Immature natural killer cell (primary cell): ENCODE data around the gene CALY. TPM values are rescaled to one million over a fixed set of nuclear protein-coding genes. Genes with fewer than 3 reads are reported as not detected.
"Not testable (repeated sequence)": the region's sequence is repeated elsewhere in the genome, so short reads cannot be mapped to it uniquely, and the experiment has no call there.

Experiments
- DNase-seq, 3 donors: peaks; one replicate each; pipeline ENCODE4 v3.0.0; 2022; ENCODE audit warnings: mixed read lengths in 1 of 3
- H3K27ac Mint-ChIP-seq, 6 donors: one replicate each; pipeline ENCODE4 v1.8.0; 2020; ENCODE audit warnings: mixed read lengths in 6 of 6, mild to moderate bottlenecking in 5 of 6, inconsistent platforms in 4 of 6, moderate library complexity in 3 of 6
- H3K27me3 Mint-ChIP-seq, 3 donors: one replicate each; pipeline ENCODE4 v1.8.0; 2020 to 2021; ENCODE audit warnings: low read depth in 3 of 3, mild to moderate bottlenecking in 3 of 3, mixed read lengths in 3 of 3, moderate library complexity in 3 of 3, inconsistent platforms in 1 of 3
- H3K36me3 Mint-ChIP-seq, 3 donors: one replicate each; pipeline ENCODE4 v1.8.0; 2020; ENCODE audit warnings: mixed read lengths in 3 of 3, inconsistent platforms in 2 of 3, mild to moderate bottlenecking in 2 of 3
- H3K4me1 Mint-ChIP-seq, 2 donors: one replicate each; pipeline ENCODE4 v1.8.0; 2020; ENCODE audit warnings: inconsistent platforms in 2 of 2, mild to moderate bottlenecking in 2 of 2, mixed read lengths in 2 of 2, moderate library complexity in 1 of 2
- H3K4me3 Mint-ChIP-seq, 5 donors: one replicate each; pipeline ENCODE4 v1.8.0; 2020; ENCODE audit warnings: mild to moderate bottlenecking in 5 of 5, mixed read lengths in 5 of 5, inconsistent platforms in 3 of 5, moderate library complexity in 3 of 5
- H3K9me3 Mint-ChIP-seq, 6 donors: one replicate each; pipeline ENCODE4 v1.8.0; 2020; ENCODE audit warnings: mild to moderate bottlenecking in 6 of 6, mixed read lengths in 6 of 6, inconsistent platforms in 4 of 6, moderate library complexity in 3 of 6
- polyA plus RNA-seq, 3 donors: library from polyadenylated mRNA; unstranded; fragments of 300-500 nt; fragmentation: Illumina TruSeq; gene quantifications; one replicate each; pipeline ENCODE4 v1.2.3, GENCODE V29; 2021

Gene CALY
- polyA plus RNA-seq, 3 donors from 2014 or later: not detected

DNA sequence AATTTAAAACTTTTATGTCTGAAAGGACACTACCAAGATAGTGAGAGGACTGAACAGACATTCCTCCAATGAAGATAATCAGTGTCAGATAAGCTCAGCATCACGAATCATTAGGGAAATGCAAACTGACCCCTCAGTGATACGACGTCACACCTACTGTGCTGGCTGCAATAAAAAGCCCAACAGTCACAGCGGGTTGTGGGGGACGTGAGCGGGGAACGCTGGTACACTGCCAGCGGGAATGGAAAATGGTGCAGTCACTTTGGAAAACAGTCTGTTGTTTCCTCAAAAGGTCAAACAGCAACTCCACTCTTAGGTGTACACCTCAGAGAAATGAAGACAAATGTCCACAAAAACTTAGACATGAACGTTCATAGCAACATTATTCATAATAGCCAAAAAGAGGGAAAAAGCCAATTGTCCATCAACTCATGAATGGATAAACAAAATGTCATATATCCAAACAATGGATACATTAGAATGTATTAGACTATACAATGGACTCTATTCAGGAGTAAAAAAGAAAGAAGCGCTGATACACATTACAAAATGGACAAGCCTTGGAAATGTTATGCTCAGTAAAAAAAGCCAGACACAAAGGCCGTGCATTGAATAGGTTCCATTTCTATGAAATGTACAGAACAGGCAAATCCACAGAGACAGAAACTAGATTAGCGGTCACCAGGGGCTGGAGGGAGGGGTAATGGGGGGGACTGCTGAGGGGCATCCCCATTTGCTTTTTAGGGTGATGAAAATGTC, 38.8 kb upstream of the CALY start:
- no peak for DNase-seq
- Mint-ChIP-seq H3K4me1 (peaks cover 7 to 16% of the 10 kb centered on the region in 2 donors), H3K36me3 (no peaks in the 10 kb centered on the region), H3K4me3 (peak overlapping the region; percentile 0 to 69 (median 47)), H3K27ac (no peak overlapping the region), H3K27me3 (peaks cover 0 to 2% (median 0%) of the 10 kb centered on the region in 3 donors), H3K9me3 (no peaks in the 10 kb centered on the region)

DNA sequence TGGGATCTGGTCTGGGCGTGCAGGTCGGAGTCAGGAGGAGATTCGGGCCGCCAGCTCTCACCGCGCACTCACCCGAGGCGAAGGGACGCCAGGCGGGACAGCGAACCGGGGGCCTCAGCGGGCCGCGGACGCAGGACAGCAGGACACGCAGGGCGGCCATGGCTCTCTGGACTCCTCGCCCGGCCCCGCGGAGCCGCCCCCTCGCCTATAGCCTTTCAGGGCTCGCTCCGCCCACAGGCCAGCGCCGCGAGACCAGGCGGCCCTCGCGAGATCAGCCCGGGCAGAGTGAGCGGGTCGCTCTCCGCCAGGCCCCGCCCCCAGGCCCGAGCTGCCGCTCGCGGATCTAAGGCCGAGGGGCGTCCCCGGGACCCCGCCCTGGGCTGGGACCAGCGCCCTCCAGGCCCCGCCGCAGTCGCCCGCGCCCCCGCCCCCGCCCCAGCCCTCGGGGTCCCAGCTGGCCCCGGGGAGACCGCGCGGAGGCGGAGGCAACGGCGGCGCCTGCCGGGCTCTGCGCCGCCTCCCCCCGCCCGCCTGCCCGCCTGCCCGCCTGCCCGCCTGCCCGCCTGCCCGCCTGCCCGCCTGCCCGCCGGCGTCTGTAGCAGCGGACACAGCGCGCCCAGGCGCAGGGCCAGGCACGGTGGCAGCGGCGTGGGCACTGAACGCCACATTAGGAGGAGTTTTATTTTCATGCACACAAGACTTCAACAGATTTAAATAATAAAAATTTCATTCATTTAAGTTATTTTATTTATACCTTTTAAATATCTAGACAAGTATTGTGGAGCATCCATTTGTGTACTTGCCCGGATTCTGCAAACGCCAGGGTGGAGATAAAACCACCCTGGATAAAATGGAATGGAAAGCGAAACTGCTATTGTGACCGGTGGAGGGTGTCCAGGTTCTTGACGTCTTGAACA, 36.7 kb upstream of the CALY start, which contains the start of gene ECHS1:
TSS of gene ECHS1 (minus strand) at position 181 of the 917 bp plus-strand sequence. CDS start at position 160, 21 bp downstream.
- Mint-ChIP-seq H3K4me3 (peak within 1 kb of the TSS; percentile 78 to 89 (median 86)), H3K4me1 (peaks cover 7 to 14% of the 10 kb centered on the region in 2 donors), H3K27me3 (peaks cover 0 to 3% (median 0%) of the 10 kb centered on the region in 3 donors), H3K36me3 (peaks cover 4 to 5% (median 4%) of the 10 kb centered on the region in 3 donors), H3K9me3 (no peaks in the 10 kb centered on the region), H3K27ac (peak within 1 kb of the TSS; percentile 6 to 87 (median 81))
- peak; percentile 93 to 94 (median 93) for DNase-seq

DNA sequence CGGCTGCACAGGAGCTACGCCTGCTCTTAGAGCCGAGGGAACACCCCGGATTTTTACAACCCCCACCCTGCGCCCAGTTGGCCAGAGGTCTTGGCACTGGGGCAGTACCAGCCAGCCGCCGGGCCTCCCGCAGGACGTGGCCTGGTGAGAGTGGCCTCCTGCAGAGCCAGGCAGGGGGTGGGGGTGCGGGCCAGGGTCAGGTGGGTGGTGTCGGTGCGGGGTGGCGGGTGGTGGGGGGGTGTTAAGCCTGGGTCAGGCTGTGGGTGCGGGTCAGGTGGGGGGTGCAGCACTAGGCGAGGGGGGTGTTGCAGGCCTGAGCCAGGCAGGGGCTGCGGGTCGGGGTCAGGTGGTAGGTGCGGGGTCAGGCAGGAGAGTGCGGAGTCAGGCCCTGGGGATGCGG, 35.8 kb upstream of the CALY start:
- H3K27ac Mint-ChIP-seq: no peak overlapping the region
- H3K36me3 Mint-ChIP-seq: peaks cover 4 to 10% (median 10%) of the 10 kb centered on the region in 3 donors
- peaks cover 0 to 3% (median 0%) of the 10 kb centered on the region in 3 donors for H3K27me3 Mint-ChIP-seq
- peaks cover 7 to 13% of the 10 kb centered on the region in 2 donors for H3K4me1 Mint-ChIP-seq
- no peaks in the 10 kb centered on the region for H3K9me3 Mint-ChIP-seq
- peak overlapping the region in 3 of 5 donors; percentile 71 to 80 (median 80) for H3K4me3 Mint-ChIP-seq
- no peak for DNase-seq

DNA sequence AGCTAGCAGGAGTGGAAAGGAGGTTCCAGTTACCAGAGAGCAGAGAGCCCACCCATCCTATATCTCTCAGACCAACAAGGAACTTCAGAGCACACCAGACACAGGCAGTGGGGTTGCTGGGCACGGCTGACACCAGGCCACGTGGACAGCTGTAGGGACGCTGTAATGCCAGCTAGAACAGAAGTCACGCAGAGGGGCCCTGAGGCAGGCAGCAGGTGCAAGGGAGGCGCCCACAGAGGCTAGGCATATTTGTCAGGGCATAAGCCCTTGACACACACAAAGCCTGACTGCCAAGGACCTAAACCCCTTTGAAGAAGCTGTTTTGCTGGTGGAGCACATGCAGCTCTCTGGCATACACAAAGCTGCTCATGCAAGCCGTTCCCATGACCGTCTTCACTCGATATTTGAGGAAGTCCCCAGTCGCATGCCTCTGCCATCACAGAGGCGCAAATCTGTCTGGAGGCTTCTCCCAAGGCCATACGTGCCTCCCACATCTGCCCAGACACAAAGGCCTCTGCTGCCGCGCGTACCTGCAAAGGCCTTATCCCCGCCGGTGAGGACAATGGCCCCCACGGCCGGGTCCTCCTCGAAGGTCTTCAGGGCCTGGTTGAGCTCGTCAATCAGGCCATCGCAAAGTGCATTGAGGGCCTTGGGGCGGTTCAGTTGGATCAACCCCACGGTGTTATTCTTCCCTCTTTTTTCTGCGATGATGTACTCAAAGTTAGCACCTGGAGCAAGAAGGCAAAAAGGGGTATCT, 33.5 kb upstream of the CALY start:
- peaks cover 0 to 2% (median 0%) of the 10 kb centered on the region in 3 donors for H3K27me3 Mint-ChIP-seq
- peaks cover 4 to 10% (median 10%) of the 10 kb centered on the region in 3 donors for H3K36me3 Mint-ChIP-seq
- H3K9me3 Mint-ChIP-seq: no peaks in the 10 kb centered on the region
- peak overlapping the region in 4 of 5 donors; percentile 18 to 58 (median 36) for H3K4me3 Mint-ChIP-seq
- no peak overlapping the region for H3K27ac Mint-ChIP-seq
- peaks cover 7 to 10% of the 10 kb centered on the region in 2 donors for H3K4me1 Mint-ChIP-seq
- no peak for DNase-seq

DNA sequence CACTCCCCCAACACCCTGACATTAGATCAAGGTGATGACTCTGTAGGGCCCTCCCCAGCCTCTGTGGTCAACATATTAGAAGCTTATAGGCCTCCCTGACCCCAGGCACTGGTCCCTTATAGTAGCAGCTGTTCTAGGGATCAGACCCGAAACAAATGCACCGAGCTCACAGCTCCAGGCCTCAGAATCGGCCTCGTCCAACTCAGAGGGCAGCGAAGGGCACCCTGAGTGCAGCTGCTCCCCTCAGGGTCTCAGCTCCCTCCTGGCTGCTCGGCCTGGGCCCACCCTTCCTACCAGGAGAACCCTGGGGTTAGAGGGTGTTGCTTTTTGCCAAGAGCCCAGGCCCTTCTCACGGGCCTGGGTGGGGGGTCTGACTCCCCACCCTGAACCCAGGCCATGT, 31.5 kb upstream of the CALY start:
- Mint-ChIP-seq H3K4me3 (no peak overlapping the region), H3K36me3 (peaks cover 10 to 13% (median 10%) of the 10 kb centered on the region in 3 donors), H3K9me3 (no peaks in the 10 kb centered on the region), H3K27me3 (peaks cover 0 to 2% (median 2%) of the 10 kb centered on the region in 3 donors), H3K27ac (no peak overlapping the region), H3K4me1 (peaks cover 0 to 7% of the 10 kb centered on the region in 2 donors)
- DNase-seq: no peak

DNA sequence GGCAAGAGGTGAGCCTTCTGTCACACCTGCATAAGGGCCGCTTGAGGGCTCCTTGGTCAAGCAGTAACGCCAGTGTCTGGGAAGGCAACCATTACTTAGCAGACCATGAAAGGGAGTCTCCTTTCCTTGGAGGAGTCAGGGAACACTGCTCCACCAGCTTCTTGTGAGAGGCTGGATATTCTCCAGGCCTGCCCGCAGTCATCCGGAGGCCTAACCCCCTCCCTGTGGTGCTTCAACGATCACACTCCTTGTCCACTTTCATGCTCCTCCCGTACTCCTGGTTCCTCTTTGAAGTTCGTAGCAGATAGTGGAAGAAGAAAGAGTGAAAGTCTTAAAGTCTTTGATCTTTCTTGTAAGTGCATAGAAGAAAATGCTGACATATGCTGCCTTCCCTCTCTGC, 30.8 kb upstream of the CALY start:
- H3K4me3 Mint-ChIP-seq, H3K4me1 Mint-ChIP-seq, DNase-seq, H3K27me3 Mint-ChIP-seq, H3K9me3 Mint-ChIP-seq: not testable (repeated sequence)
- Mint-ChIP-seq H3K27ac (peak overlapping the region in 1 of 6 donors; percentile 40), H3K36me3 (peaks cover 10 to 13% (median 10%) of the 10 kb centered on the region in 3 donors)

DNA sequence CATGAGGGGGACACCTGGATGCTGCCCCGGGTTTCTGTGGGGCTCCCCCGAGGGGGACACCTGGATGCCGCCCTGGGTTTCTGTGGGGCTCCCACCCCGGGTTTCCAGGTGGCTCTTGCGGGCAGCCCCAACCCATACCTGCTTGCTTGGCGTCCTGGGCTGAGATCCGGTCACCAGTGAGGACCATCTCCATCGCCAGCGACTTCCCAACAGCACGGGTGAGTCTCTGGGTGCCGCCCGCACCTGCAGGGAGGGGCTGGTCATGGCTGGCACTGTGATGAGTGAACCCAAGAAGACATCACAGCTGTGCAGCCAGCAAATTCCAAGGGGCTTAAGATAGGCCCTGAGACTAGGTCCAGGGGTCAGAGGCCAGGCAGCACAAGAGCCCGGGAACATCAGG, 30.1 kb upstream of the CALY start:
- H3K36me3 Mint-ChIP-seq: peaks cover 14 to 20% (median 16%) of the 10 kb centered on the region in 3 donors
- no peak overlapping the region for H3K27ac Mint-ChIP-seq
- no peak for DNase-seq

DNA sequence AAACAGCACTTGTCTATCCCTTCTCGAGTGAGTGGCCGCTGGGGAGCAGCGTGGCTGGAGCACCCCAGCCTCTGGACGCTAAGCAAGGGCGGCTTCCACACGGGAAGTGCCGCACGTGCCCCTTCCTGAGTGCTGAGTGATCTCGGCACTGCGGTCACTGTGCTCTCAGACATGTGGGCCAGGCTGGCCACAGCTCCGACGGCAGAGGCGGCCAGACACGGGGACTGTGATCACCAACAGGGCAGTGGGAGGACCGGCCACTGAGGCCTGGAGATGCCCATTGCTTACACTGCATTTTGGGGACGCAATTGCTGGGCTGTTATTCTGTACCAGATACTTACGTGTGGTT, 29.4 kb upstream of the CALY start:
- H3K9me3 Mint-ChIP-seq: no peaks in the 10 kb centered on the region
- no peaks in the 10 kb centered on the region for H3K4me1 Mint-ChIP-seq
- no peak overlapping the region for H3K4me3 Mint-ChIP-seq
- H3K27me3 Mint-ChIP-seq: peaks cover 0 to 2% (median 2%) of the 10 kb centered on the region in 3 donors
- no peak overlapping the region for H3K27ac Mint-ChIP-seq
- H3K36me3 Mint-ChIP-seq: peaks cover 14 to 24% (median 16%) of the 10 kb centered on the region in 3 donors
- DNase-seq: no peak

More for the DNA sequence above, 30.1 kb upstream of the CALY start:
- peaks cover 0 to 2% of the 10 kb centered on the region in 2 donors for H3K4me1 Mint-ChIP-seq
- H3K27me3 Mint-ChIP-seq: peaks cover 0 to 2% (median 2%) of the 10 kb centered on the region in 3 donors
- no peaks in the 10 kb centered on the region for H3K9me3 Mint-ChIP-seq
- H3K4me3 Mint-ChIP-seq: no peak overlapping the region

DNA sequence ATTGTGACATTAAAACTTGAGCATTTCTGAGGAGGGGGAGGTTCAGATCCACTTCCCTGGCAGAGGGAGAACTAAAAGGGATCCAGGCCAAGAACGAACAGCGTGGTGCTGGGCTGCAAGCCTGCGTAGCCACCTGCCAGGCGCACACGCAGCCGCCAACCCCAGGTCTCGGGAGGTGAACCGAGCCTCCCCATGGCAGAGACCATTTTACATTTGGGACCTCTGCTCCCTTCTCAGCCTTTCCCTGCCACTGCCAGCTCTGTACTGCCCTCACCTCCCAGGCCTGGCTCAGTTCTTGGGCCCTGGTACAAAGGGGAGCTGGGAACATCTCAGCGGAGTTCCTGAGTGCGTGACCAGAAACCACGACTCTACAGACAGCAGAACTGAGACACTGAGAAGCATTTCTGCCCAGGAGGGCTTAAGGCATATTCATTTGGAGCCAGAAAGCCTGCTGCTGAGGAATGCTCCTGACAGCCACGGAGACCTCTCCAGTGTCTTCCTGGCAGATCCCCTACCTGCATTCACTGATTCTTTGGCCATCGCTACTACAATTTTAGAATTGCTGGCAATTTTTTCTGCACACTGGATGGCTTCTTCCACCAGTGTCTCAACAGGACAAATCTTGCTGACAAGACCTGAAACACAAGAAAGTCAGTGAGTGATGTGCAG, 28.9 kb upstream of the CALY start:
- peaks cover 14 to 24% (median 16%) of the 10 kb centered on the region in 3 donors for H3K36me3 Mint-ChIP-seq

DNA sequence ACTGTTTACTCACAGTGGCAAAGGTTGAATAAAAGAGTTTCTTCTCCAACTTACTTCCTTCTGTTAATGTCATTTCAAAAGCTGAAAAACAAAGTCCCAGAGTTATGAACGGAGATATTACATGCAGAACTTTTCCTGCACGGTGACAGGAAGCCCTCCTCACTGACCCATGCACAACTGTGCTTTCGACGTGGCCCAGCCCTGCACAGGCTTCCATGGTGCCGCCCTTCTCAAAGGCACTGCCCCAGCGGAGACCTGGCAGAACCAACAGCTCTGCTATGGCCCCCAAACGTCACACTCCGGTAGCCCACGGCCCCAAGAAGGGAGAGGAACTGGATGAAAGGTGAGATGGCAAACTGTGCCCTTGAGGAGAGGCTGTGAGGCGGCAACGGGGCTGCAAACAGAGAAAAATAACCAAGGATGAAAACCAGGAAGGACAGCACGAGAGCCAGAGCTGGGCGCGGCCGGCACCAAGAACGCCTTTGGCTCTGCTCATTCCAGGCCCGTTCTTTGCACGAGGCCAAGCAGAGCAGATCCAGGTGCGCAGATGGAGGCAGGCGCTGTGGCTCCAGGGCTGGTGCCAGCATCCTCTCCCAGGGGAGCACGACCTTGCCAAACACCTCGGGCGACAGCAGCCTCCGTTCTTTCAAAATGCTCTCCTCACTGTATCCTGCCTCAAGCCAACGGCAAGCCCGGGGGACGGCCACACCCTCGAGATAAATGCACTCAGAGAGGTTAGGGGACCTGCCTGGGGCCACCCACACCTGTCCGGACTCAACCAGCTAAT, 28.1 kb upstream of the CALY start:
- Mint-ChIP-seq H3K9me3 (no peaks in the 10 kb centered on the region), H3K4me1 (no peaks in the 10 kb centered on the region), H3K36me3 (peaks cover 14 to 24% (median 16%) of the 10 kb centered on the region in 3 donors), H3K27me3 (peaks cover 0 to 2% (median 1%) of the 10 kb centered on the region in 3 donors), H3K27ac (no peak overlapping the region), H3K4me3 (no peak overlapping the region)
- no peak for DNase-seq

More for the DNA sequence above, 28.9 kb upstream of the CALY start:
- no peak for DNase-seq
- Mint-ChIP-seq H3K9me3 (no peaks in the 10 kb centered on the region), H3K4me1 (no peaks in the 10 kb centered on the region), H3K27me3 (peaks cover 0 to 2% (median 2%) of the 10 kb centered on the region in 3 donors), H3K4me3 (no peak overlapping the region), H3K27ac (no peak overlapping the region)

DNA sequence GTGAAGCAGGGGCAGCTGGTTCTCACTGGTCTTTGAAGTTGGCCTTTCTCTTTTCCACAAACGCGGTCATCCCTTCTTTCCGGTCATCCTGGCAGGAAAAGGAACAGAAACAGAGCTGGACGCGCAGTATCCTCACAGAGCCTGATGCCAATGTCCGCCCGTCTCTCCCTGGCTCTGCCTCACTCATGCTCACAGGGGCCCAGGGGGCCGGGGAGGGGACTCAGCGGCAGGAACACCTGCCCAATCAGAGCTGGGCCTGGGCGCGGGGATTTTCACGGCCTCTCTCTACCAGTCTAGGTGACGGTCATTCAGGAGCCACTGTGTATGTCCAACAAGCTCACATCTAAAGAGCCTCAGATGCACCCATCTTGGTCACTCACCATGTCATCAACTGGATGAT, 26.1 kb upstream of the CALY start:
- peaks cover 0 to 2% (median 0%) of the 10 kb centered on the region in 3 donors for H3K27me3 Mint-ChIP-seq
- no peaks in the 10 kb centered on the region for H3K4me1 Mint-ChIP-seq
- H3K9me3 Mint-ChIP-seq: no peaks in the 10 kb centered on the region
- no peak for DNase-seq
- no peak overlapping the region for H3K4me3 Mint-ChIP-seq
- H3K36me3 Mint-ChIP-seq: peaks cover 8 to 17% (median 10%) of the 10 kb centered on the region in 3 donors
- H3K27ac Mint-ChIP-seq: no peak overlapping the region

DNA sequence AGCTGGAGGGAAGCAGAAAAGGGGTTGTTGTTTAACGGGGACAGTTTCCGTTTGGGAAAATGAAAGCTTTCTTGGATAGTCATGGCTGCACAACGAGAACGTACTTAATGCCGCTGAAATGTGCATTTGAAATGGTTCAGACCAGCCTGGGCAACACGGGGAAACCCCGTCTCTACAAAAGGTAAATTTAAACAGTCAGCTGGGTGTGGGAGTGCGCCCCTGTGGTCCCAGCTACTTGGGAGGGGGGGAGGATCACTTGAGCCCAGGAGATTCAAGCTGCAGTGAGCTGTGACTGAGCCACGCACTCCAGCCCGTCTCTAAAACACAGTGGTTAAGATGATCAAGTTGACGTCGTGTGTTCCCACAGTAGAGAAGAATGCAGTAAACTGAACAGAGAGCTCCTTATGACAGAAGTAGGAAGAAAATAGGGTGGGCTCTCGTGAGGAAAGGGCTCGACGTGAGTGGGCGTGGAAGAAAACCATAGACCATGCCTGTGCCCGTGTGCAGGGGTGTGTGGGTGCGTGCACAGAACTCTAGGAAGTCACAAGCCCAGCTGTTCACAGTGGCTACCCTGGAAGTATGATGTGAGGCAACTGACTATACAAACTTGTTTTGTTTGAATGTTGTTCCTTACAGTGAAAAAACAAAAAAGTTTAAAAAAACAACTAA, 25.2 kb upstream of the CALY start:
- no peak overlapping the region for H3K4me3 Mint-ChIP-seq
- peaks cover 0 to 2% (median 0%) of the 10 kb centered on the region in 3 donors for H3K27me3 Mint-ChIP-seq
- peaks cover 0 to 2% of the 10 kb centered on the region in 2 donors for H3K4me1 Mint-ChIP-seq
- peak overlapping the region in 2 of 6 donors; percentile 9 to 18 for H3K27ac Mint-ChIP-seq
- no peak for DNase-seq
- no peaks in the 10 kb centered on the region for H3K9me3 Mint-ChIP-seq
- H3K36me3 Mint-ChIP-seq: peaks cover 6 to 14% (median 10%) of the 10 kb centered on the region in 3 donors
